Inflammatory macrophage (primary cell): ENCODE data around the gene MTREX.

Source experiments
- DNase-seq, 2 donors: peaks; one replicate each; pipeline ENCODE4 v3.0.0-alpha.2; 2020 to 2022

The MTREX gene

GRCh38 chr5:55384072-55384471, 76.3 kb downstream of the MTREX start:
- no peak for DNase-seq

- no peak for DNase-seq
Measured at GRCh38 chr5:55385227-55385626, 77.4 kb downstream of the MTREX start.

- no peak for DNase-seq
Measured at GRCh38 chr5:55385846-55386245, 78.1 kb downstream of the MTREX start.

GRCh38 chr5:55386356-55386755, 78.6 kb downstream of the MTREX start:
- DNase-seq, result no peak

GRCh38 chr5:55387865-55388264, 80.1 kb downstream of the MTREX start:
- no peak for DNase-seq

GRCh38 chr5:55391707-55392106, 83.9 kb downstream of the MTREX start:
- DNase-seq, result no peak

GRCh38 chr5:55392669-55393068, 84.9 kb downstream of the MTREX start:
- DNase-seq, result no peak

- no peak for DNase-seq
Measured at GRCh38 chr5:55393501-55394175, 85.8 kb downstream of the MTREX start.

GRCh38 chr5:55402199-55402598, 94.4 kb downstream of the MTREX start:
- no peak for DNase-seq

- no peak for DNase-seq
Measured at GRCh38 chr5:55406292-55406691, 98.5 kb downstream of the MTREX start.

- peak; percentile 15 to 17 for DNase-seq
Measured at GRCh38 chr5:55407059-55407684, 99.4 kb downstream of the MTREX start.

- no peak for DNase-seq
Measured at GRCh38 chr5:55407984-55408383, 100.2 kb downstream of the MTREX start.

- DNase-seq, result no peak
Measured at GRCh38 chr5:55409775-55410174, 102.0 kb downstream of the MTREX start.

- peak; percentile 31 to 59 for DNase-seq
Measured at GRCh38 chr5:55410845-55411244, 103.1 kb downstream of the MTREX start.

- no peak for DNase-seq
Measured at GRCh38 chr5:55411876-55412275, 104.1 kb downstream of the MTREX start.

- no peak for DNase-seq
Measured at GRCh38 chr5:55413644-55414043, 105.9 kb downstream of the MTREX start.

GRCh38 chr5:55415071-55415470, 107.3 kb downstream of the MTREX start:
- DNase-seq, result no peak

GRCh38 chr5:55416306-55416705, 108.5 kb downstream of the MTREX start:
- no peak for DNase-seq

GRCh38 chr5:55418994-55419968, 111.5 kb downstream of the MTREX start:
- no peak for DNase-seq

- no peak for DNase-seq
Measured at GRCh38 chr5:55421074-55421529, 113.3 kb downstream of the MTREX start.

- no peak for DNase-seq
Measured at GRCh38 chr5:55426455-55426854, 118.7 kb downstream of the MTREX start.

GRCh38 chr5:55427157-55427556, 119.4 kb downstream of the MTREX start:
- no peak for DNase-seq

- DNase-seq, result no peak
Measured at GRCh38 chr5:55429221-55429612, 121.4 kb downstream of the MTREX start.
